Right kidney (tissue), 1 donor: Measurements from ENCODE around the gene ADAM15.

Source experiments
- DNase-seq: peaks from one replicate; pipeline ENCODE4 v3.0.0-alpha.2; 2016

Gene ADAM15

GRCh38 chr1:155072531-155073289, 21.6 kb downstream of the ADAM15 start:
- DNase-seq, result no peak

GRCh38 chr1:155073377-155074242, 22.5 kb downstream of the ADAM15 start:
- DNase-seq, result no peak

- no peak for DNase-seq
Observed at GRCh38 chr1:155075535-155075934, 24.4 kb downstream of the ADAM15 start.

GRCh38 chr1:155076371-155076770, 25.3 kb downstream of the ADAM15 start:
- no peak for DNase-seq

GRCh38 chr1:155077346-155077745, 26.2 kb downstream of the ADAM15 start:
- DNase-seq, result no peak

- no peak for DNase-seq
Observed at GRCh38 chr1:155077758-155078445, 26.8 kb downstream of the ADAM15 start.

- peak; percentile 62 for DNase-seq
Observed at GRCh38 chr1:155078469-155079209, 27.5 kb downstream of the ADAM15 start, which contains the start of gene EFNA3. Gene EFNA3 (plus strand): TSS chr1:155078837. CDS start chr1:155078942, 105 bp downstream.

GRCh38 chr1:155079210-155079486, 28.0 kb downstream of the ADAM15 start:
- DNase-seq, result no peak

GRCh38 chr1:155079487-155080311, 28.6 kb downstream of the ADAM15 start:
- DNase-seq, result peak; percentile 72

GRCh38 chr1:155080312-155081228, 29.5 kb downstream of the ADAM15 start:
- DNase-seq, result peak; percentile 86

GRCh38 chr1:155081472-155082300, 30.6 kb downstream of the ADAM15 start:
- DNase-seq, result peak; percentile 58

- DNase-seq, result no peak
Observed at GRCh38 chr1:155082301-155083051, 31.4 kb downstream of the ADAM15 start.

GRCh38 chr1:155083052-155083541, 32.0 kb downstream of the ADAM15 start:
- DNase-seq, result no peak

GRCh38 chr1:155083865-155084721, 33.0 kb downstream of the ADAM15 start:
- no peak for DNase-seq

- peak; percentile 100 for DNase-seq
Observed at GRCh38 chr1:155084722-155085503, 33.8 kb downstream of the ADAM15 start.

GRCh38 chr1:155085504-155086127, 34.5 kb downstream of the ADAM15 start:
- DNase-seq, result no peak
